ENCODE results near the gene TRIP13.
A peak's percentile ranks its signal among the peaks of the same experiment; 100 is the strongest.
"Not testable (repeated sequence)": the region's sequence is repeated elsewhere in the genome, so short reads cannot be mapped to it uniquely, and the experiment has no call there.

TRIP13 gene

GRCh38 chr5:932151-932627, 39.5 kb downstream of the TRIP13 start:
- TF ChIP-seq CTCF (IDR thresholded peaks at IDR 0.05; ENCODE audit: low read depth, low read length), result no peak
- H3K4me3 ChIP-seq (ENCODE audit: low read depth, low read length), result no peak overlapping the region

GRCh38 chr5:932628-933250, 40.1 kb downstream of the TRIP13 start:
- H3K4me3 ChIP-seq (ENCODE audit: low read depth, low read length), result no peak overlapping the region
- no peak for TF ChIP-seq CTCF (IDR thresholded peaks at IDR 0.05; ENCODE audit: low read depth, low read length)

GRCh38 chr5:933251-933861, 40.7 kb downstream of the TRIP13 start:
- no peak overlapping the region for H3K4me3 ChIP-seq (ENCODE audit: low read depth, low read length)
- no peak for TF ChIP-seq CTCF (IDR thresholded peaks at IDR 0.05; ENCODE audit: low read depth, low read length)

- H3K4me3 ChIP-seq (ENCODE audit: low read depth, low read length), result not testable (repeated sequence)
These were observed 41.3 kb downstream of the TRIP13 start for GRCh38 chr5:933951-934350.

- TF ChIP-seq CTCF (IDR thresholded peaks at IDR 0.05; ENCODE audit: low read depth, low read length), result peak; percentile 9; the same call in 1 of the 2 replicates
These were observed 41.8 kb downstream of the TRIP13 start for GRCh38 chr5:934381-934967.

GRCh38 chr5:935510-936084, 42.9 kb downstream of the TRIP13 start:
- no peak for TF ChIP-seq CTCF (IDR thresholded peaks at IDR 0.05; ENCODE audit: low read depth, low read length)
- no peak overlapping the region for H3K4me3 ChIP-seq (ENCODE audit: low read depth, low read length)

More at GRCh38 chr5:934381-934967, 41.8 kb downstream of the TRIP13 start:
- H3K4me3 ChIP-seq (ENCODE audit: low read depth, low read length), result not testable (repeated sequence)

- TF ChIP-seq CTCF (IDR thresholded peaks at IDR 0.05; ENCODE audit: low read depth, low read length), result no peak
- no peak overlapping the region for H3K4me3 ChIP-seq (ENCODE audit: low read depth, low read length)
These were observed 43.8 kb downstream of the TRIP13 start for GRCh38 chr5:936149-937144.

Data from WI38 (cell line).